Activated T-helper 1 cell treated with anti-CD3 and anti-CD28 coated beads, Interleukin-12 subunit alpha, Interleukin-12 subunit beta, Interleukin-2, Interleukin-4 antibody, amounts not matched to agents 30 ng/mL and 10 ng/mL and 1 ng/mL, durations not matched to agents 14 hours and 24 hours and 36 hours (primary cell): Measurements from ENCODE around the gene RASGRF2. TPM values are rescaled to one million over a fixed set of nuclear protein-coding genes. Genes with fewer than 3 reads are reported as not detected.
A peak's percentile ranks its signal among the peaks of the same experiment; 100 is the strongest.

Experiments used
- DNase-seq: peaks from one replicate; pipeline ENCODE4 v3.0.0; 2021; ENCODE audit warnings: low spot score
- H3K27ac Mint-ChIP-seq: one replicate; pipeline ENCODE4 v1.8.0; 2021; ENCODE audit warnings: mild to moderate bottlenecking, mixed read lengths
- H3K27me3 Mint-ChIP-seq: one replicate; pipeline ENCODE4 v1.8.0; 2022; ENCODE audit warnings: mild to moderate bottlenecking, moderate library complexity, mixed read lengths; ENCODE audit not compliant: insufficient read depth
- H3K36me3 Mint-ChIP-seq: one replicate; pipeline ENCODE4 v1.8.0; 2021; ENCODE audit warnings: low read depth, mixed read lengths
- H3K4me1 Mint-ChIP-seq: one replicate; pipeline ENCODE4 v1.8.0; 2021; ENCODE audit warnings: low read depth, mixed read lengths
- H3K4me3 Mint-ChIP-seq: one replicate; pipeline ENCODE4 v1.8.0; 2021; ENCODE audit warnings: mild to moderate bottlenecking, moderate library complexity, mixed read lengths
- H3K9me3 Mint-ChIP-seq: one replicate; pipeline ENCODE4 v1.8.0; 2021; ENCODE audit warnings: mixed read lengths
- intact Hi-C: fragments of 100-400 bp; cut with micrococcal nuclease; formaldehyde crosslinking; loops from one replicate; pipeline ENCODE4 v1.15.1; 2024
- total RNA-seq: library from RNA; stranded (reverse); gene quantifications from 2 replicates; pipeline ENCODE4 v1.2.3, GENCODE V29; 2022

RASGRF2 gene
- total RNA-seq, 1 donor from 2014 or later: 22.6 TPM

DNA sequence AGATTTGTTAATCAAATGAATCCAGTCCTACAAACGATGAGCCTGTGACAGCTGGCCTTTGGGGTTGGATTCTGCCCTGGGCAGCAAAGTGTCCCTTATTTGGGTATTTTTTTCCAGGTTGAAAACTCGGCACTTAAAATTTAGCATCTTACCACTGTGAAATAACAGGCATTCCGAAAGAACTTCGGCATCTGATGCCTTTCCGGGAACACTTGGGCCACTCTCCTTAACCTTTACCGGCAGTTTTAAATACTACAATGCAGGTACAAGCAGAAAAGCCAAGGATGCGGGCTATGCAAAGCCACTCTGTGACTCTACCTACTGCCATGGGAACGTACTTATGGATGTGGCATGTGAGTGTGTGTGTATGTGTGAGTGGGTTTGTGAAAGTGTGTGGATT, 1.0 kb upstream of the RASGRF2 start:
- H3K36me3 Mint-ChIP-seq: peaks cover 2% of the 10 kb centered on the region
- H3K9me3 Mint-ChIP-seq: no peaks in the 10 kb centered on the region
- peak overlapping the region; percentile 70 for H3K27ac Mint-ChIP-seq
- intact Hi-C loops: no loop called here
- no peak for DNase-seq
- H3K4me1 Mint-ChIP-seq: peaks cover 49% of the 10 kb centered on the region
- H3K27me3 Mint-ChIP-seq: no peaks in the 10 kb centered on the region
- H3K4me3 Mint-ChIP-seq: peak overlapping the region; percentile 82

DNA sequence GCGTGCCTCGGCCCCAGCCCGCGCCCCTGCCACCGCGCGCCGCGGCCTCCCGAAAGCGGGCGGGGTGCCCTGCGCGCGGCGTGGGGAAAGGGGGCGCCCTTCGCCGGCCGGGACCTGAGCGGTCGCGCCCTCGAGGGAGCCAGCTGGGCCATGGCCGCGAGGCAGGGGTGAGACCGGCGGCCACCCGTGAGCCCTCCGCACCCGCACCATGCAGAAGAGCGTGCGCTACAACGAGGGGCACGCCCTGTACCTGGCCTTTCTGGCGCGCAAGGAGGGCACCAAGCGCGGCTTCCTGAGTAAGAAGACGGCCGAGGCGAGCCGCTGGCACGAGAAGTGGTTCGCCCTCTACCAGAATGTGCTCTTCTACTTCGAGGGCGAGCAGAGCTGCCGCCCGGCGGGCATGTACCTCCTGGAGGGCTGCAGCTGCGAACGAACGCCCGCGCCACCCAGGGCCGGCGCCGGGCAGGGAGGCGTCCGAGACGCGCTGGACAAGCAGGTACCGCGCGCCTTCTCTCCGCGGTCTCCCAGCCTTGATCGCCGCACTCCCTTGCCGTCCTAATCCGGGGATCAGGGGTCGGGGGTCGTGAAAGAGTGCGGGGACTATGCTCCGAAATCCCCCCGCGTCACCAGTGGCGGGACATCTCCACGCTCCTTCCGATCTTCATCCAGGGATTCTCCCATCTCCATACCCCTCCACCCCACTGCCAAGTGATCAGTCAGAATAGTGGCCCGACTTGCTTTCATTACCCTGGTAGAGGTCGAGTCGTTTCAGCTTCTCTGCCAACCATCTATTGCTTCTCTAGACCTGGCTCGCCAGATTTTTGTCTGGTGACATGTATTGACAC, 590 bp downstream of the RASGRF2 start:
- peak overlapping the region; percentile 90 for H3K4me3 Mint-ChIP-seq
- H3K27me3 Mint-ChIP-seq: no peaks in the 10 kb centered on the region
- DNase-seq: peak; percentile 20
- intact Hi-C loops: loop anchor here (1.0 to 5.0 kb wide), 4 partner anchors 96 to 337 kb away; no protein-coding TSS in a partner anchor
- peak overlapping the region; percentile 86 for H3K27ac Mint-ChIP-seq
- peaks cover 5% of the 10 kb centered on the region for H3K36me3 Mint-ChIP-seq
- H3K9me3 Mint-ChIP-seq: no peaks in the 10 kb centered on the region
- peaks cover 60% of the 10 kb centered on the region for H3K4me1 Mint-ChIP-seq

DNA sequence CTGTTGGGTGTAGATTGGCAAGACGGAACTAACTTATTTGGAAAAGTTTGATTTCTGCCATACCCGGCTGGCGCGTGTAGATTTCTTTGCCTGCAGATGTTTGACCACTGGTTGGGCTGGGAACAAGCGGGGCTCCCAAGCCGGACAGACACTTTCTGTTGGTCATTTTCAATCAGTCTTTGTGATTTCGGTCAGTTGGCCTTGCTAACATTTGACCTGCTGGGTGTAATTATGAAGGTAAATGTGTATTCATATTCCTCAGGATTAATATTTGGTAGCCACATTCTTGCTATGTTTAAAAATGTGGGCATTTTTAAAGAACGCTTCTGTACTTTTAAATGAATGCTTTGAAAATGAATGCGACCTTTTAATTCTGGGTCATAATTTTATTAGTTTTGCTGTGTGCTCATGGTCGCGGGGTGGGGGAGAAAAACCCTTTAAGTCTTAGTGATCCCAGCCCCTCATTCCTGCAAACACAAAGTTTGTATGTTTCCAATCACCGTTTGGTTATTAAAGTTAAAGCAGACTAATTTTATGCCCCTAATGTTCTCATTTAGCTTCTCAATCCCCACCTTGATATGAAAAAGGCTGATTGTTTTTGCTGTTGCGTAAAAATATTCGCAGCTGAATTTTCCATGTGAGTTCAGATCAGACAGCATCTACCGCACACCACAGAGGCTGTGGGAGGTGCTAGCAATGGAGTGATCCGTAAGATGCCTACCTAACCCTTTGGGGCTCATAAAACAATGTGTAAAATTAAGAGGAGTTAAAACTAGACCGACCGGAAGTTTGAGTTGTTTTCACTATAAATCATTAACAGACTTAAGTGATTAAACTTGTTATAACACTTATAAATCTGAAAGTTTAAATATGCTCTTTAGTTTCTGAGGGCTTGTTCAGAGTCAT, 1.5 kb downstream of the RASGRF2 start:
- H3K4me3 Mint-ChIP-seq: peak overlapping the region; percentile 90
- peaks cover 60% of the 10 kb centered on the region for H3K4me1 Mint-ChIP-seq
- peak overlapping the region; percentile 86 for H3K27ac Mint-ChIP-seq
- peaks cover 5% of the 10 kb centered on the region for H3K36me3 Mint-ChIP-seq
- peak; percentile 38 for DNase-seq
- H3K9me3 Mint-ChIP-seq: no peaks in the 10 kb centered on the region
- intact Hi-C loops: loop anchor here (1.0 to 5.0 kb wide), 6 partner anchors 46 to 336 kb away; no protein-coding TSS in a partner anchor
- H3K27me3 Mint-ChIP-seq: no peaks in the 10 kb centered on the region

DNA sequence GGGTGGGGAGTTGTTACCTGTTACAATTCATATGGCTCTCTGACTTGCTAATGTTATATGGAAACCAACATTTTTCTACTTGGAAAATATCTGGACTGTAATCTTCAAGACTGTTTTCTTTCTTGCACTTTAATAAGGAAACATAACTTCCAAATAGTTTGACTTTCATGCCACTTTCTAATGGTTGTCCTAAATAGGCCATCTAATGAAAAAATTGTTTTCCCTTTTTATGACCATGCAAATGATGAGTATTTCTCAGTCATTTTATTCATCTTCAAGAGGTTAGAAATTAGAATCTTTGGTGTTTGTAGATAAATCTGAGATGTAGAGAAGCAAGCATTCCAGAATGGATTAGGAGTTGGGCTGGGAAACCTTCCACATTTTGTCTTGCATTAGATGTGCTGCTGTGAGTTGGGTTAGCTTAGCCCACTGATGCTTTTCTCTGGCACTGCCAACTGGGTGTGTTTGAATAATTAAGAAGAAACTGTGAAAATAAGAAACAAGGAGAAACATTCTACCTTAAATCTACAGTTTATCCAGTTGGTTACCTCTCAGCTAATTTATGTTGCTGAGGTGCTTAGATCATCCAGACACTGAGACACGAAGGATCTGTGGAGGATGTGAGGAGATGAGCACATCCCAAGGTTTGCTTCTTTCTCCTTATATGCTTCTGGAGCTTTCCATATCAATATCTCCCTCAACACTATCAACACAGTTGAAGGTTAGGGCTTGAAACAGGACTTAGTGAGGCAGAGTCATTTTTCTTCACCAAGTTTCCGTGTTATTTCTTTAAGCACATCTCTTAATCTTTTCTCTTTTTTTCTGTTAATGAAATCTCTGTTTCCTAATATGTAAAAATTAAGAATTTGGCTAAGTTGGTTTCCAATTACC, 2.7 kb downstream of the RASGRF2 start:
- DNase-seq: no peak
- no peaks in the 10 kb centered on the region for H3K9me3 Mint-ChIP-seq
- no peak overlapping the region for H3K27ac Mint-ChIP-seq
- H3K4me3 Mint-ChIP-seq: peak overlapping the region; percentile 72
- peaks cover 60% of the 10 kb centered on the region for H3K4me1 Mint-ChIP-seq
- peaks cover 5% of the 10 kb centered on the region for H3K36me3 Mint-ChIP-seq
- no peaks in the 10 kb centered on the region for H3K27me3 Mint-ChIP-seq
- intact Hi-C loops: loop anchor here (1.0 to 5.0 kb wide), 5 partner anchors 44 to 334 kb away; no protein-coding TSS in a partner anchor

DNA sequence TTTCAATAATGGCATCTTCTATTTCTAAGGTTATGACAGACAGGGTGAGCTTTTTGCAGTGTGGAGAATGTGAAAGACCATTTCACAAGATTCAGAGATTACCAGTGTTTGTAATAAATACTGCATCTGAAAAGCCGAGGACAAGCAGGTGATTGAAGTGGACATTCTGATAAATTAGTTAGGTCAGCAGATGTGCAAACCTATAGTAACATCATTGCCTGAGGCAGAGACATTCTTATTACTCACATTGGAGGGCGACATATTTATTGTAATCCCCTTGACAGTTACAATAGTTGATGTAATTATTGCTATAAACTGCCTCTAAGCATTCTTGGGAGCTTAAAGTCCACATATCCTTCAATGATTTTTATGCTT, 3.3 kb downstream of the RASGRF2 start:
- Mint-ChIP-seq H3K27me3 (no peaks in the 10 kb centered on the region), H3K9me3 (no peaks in the 10 kb centered on the region), H3K36me3 (peaks cover 9% of the 10 kb centered on the region), H3K27ac (no peak overlapping the region), H3K4me3 (peak overlapping the region; percentile 72), H3K4me1 (peaks cover 58% of the 10 kb centered on the region)
- no peak for DNase-seq
- intact Hi-C loops: loop anchor here (5.0 kb wide), 1 partner anchor 334 kb away; no protein-coding TSS in a partner anchor

DNA sequence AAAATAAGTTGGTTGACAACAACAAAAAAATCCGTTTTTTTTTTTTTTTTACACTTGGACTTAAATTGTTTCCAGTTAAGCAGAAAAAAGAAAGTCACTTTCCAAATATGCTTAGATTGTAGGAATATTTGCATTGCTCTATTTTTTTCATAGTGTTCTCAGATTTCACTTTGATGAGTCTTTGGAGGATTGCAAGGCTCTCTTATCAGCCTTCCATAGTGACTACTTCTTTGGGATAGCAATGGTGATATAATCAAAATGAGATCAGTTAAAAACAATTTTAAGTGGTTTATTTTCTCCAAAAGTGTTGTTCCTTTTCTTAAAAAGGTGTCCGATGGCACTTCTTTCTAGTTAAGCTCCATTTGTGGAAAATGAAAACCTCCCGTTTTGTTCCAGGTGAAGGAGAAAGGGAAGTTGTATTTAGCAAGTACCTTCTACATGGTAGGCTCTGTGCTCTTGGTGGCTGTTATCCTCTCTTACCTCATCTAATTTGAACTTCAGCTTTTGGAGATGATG, 3.9 kb downstream of the RASGRF2 start:
- H3K27me3 Mint-ChIP-seq: no peaks in the 10 kb centered on the region
- H3K9me3 Mint-ChIP-seq: no peaks in the 10 kb centered on the region
- H3K36me3 Mint-ChIP-seq: peaks cover 9% of the 10 kb centered on the region
- H3K27ac Mint-ChIP-seq: peak overlapping the region; percentile 24
- intact Hi-C loops: loop anchor here (5.0 kb wide), 1 partner anchor 333 kb away; no protein-coding TSS in a partner anchor
- H3K4me3 Mint-ChIP-seq: peak overlapping the region; percentile 51
- H3K4me1 Mint-ChIP-seq: peaks cover 58% of the 10 kb centered on the region
- DNase-seq: no peak

DNA sequence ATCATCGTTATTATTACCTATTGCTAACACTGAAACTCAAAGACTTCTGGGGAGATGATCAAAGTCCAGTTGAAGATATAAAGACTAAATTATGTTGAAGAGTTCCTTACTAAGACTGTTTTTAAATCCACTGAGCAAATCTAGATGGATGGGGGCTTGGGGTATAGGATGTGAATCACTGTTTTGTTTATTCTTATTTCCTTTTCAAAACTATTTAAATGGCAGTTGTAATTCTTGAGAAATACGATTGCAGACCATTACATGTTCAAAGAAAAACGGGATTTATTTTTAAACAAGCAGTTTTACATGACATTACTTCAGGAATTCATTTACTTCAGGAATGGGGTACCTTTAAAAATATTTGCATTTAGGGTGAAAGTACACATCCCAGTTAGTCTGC, 4.3 kb downstream of the RASGRF2 start:
- intact Hi-C loops: loop anchor here (5.0 kb wide), 1 partner anchor 333 kb away; no protein-coding TSS in a partner anchor
- Mint-ChIP-seq H3K4me1 (peaks cover 55% of the 10 kb centered on the region), H3K4me3 (peak overlapping the region; percentile 51)

DNA sequence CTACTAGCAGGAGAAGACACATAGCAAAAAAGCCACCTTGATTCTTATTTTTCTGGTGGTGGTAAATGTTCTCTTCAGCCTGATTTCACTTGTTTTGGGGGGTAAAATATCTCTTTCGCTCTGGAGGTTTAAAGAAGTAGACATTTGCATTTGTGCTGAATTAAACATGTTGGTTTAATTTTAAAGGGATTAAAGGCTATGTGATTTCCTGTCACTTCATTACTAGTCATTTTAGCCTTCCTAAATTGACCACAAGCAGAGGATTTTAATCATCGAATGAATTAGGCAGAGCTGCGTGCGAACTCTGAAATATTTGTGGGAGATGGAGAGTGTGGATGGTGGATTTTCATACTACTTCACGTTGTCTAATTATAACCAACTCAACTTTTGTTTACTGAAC, 4.8 kb downstream of the RASGRF2 start:
- Mint-ChIP-seq H3K36me3 (peaks cover 9% of the 10 kb centered on the region), H3K27me3 (no peaks in the 10 kb centered on the region), H3K4me1 (peaks cover 51% of the 10 kb centered on the region), H3K9me3 (no peaks in the 10 kb centered on the region), H3K4me3 (peak overlapping the region; percentile 51), H3K27ac (peak overlapping the region; percentile 63)
- no peak for DNase-seq
- intact Hi-C loops: loop anchor here (5.0 kb wide), 1 partner anchor 332 kb away; no protein-coding TSS in a partner anchor

More for the DNA sequence above, 4.3 kb downstream of the RASGRF2 start:
- peak overlapping the region; percentile 24 for H3K27ac Mint-ChIP-seq
- DNase-seq: no peak
- no peaks in the 10 kb centered on the region for H3K9me3 Mint-ChIP-seq
- no peaks in the 10 kb centered on the region for H3K27me3 Mint-ChIP-seq
- peaks cover 9% of the 10 kb centered on the region for H3K36me3 Mint-ChIP-seq

DNA sequence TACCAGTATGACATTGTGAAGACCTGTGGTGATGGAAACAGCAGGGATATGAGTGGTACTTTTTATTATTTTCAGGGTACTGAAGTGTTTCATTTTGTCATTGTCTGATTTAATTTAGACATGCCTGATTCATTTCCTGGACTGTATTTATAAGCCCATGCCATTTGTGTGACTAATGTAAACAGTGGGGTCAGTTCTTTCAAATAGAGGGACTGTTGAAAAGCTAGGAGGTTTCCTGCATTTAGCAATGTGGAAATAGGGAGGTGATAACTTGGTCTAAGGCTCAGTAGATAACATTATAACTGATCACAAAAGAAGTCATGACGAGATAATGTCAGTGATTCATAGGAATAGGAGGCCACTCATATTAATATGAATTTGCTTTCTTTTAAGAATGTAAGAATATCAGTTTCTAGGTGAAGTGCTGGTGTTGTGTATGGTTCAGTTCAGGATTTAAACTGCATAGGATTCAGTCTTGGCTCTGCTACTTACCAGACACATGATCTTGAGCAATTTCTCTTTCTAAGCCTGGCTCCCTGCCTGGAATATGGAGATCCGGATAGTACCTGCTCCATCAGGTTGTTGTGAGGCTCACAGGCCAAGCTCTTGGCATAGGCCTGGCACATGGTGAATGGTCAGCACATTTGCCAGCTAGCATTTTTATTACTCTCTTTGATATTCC, 7.5 kb downstream of the RASGRF2 start:
- peaks cover 14% of the 10 kb centered on the region for H3K36me3 Mint-ChIP-seq
- no peaks in the 10 kb centered on the region for H3K27me3 Mint-ChIP-seq
- peaks cover 33% of the 10 kb centered on the region for H3K4me1 Mint-ChIP-seq
- H3K4me3 Mint-ChIP-seq: no peak overlapping the region
- no peaks in the 10 kb centered on the region for H3K9me3 Mint-ChIP-seq
- no peak for DNase-seq
- H3K27ac Mint-ChIP-seq: no peak overlapping the region
- intact Hi-C loops: no loop called here

DNA sequence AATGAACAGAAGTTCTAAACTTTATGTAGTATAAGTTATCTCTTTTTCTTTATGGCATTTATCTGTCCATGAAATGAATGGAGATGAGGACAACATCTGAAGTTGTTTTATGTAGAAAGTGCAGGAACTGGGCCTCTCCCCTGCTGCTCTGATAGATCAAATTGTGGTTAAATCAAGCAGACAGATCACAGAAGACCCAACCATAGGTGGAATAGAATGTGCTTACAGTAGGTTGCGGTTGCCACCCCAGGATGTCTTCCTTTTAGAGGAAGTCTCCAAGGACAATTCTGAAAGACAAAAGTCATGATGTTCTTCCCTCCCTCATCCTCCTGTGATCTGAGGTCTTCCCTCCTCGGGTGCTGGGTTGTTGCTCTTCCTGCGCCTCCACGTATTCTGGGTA, 12.9 kb downstream of the RASGRF2 start:
- Mint-ChIP-seq H3K4me1 (peaks cover 17% of the 10 kb centered on the region), H3K9me3 (no peaks in the 10 kb centered on the region), H3K27me3 (no peaks in the 10 kb centered on the region), H3K36me3 (peaks cover 14% of the 10 kb centered on the region), H3K4me3 (no peak overlapping the region), H3K27ac (no peak overlapping the region)
- DNase-seq: no peak
- intact Hi-C loops: no loop called here

DNA sequence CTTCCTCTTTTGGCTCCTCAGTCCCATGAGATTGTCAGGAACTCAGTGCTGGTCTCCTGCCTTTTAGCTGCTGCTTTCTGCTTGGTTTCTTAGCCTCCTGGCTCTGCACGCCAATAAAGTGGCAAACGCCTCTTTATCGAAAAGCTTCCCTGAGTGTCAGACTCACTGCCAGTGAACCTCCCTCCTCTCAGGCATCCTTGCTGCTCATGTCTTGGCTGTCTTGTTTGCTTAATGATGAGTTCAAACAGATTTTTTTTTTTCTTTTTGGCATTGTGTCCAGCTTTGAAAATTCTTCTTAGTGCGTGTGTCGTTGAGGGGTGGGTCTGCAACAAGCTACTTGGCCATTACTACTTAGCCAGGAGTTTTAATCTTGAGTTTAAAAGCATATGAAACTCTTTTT, 14.9 kb downstream of the RASGRF2 start:
- Mint-ChIP-seq H3K4me1 (peaks cover 13% of the 10 kb centered on the region), H3K27ac (no peak overlapping the region), H3K27me3 (no peaks in the 10 kb centered on the region), H3K4me3 (no peak overlapping the region), H3K36me3 (peaks cover 10% of the 10 kb centered on the region), H3K9me3 (no peaks in the 10 kb centered on the region)
- intact Hi-C loops: no loop called here
- DNase-seq: no peak
